Kidney epithelial cell (primary cell): ENCODE results near the gene KRTAP1-3. TPM values are rescaled to one million over a fixed set of nuclear protein-coding genes. Genes with fewer than 3 reads are reported as not detected.

Experiments used
- DNase-seq: peaks from one replicate; pipeline ENCODE4 v3.0.0-alpha.2; 2010; ENCODE audit warnings: low read depth
- H3K27me3 ChIP-seq: 2 replicates; pipeline ENCODE4 v1.6.0; 2011; ENCODE audit warnings: low read length; ENCODE audit not compliant: control insufficient read depth, insufficient read depth
- H3K36me3 ChIP-seq: 2 replicates; pipeline ENCODE4 v1.5.1; 2011; ENCODE audit warnings: low read length; ENCODE audit not compliant: control insufficient read depth, insufficient read depth
- H3K4me3 ChIP-seq: 2 replicates; pipeline ENCODE4 v1.5.1; 2011; ENCODE audit warnings: low read depth, mild to moderate bottlenecking, control low read depth, low read length
- CTCF ChIP-seq: IDR thresholded peaks from 2 replicates; pipeline ENCODE4 v1.5.1; 2011; ENCODE audit warnings: mild to moderate bottlenecking, moderate library complexity, low read length, control low read depth, inconsistent platforms; ENCODE audit not compliant: insufficient read depth, poor library complexity, severe bottlenecking
- total RNA-seq: library from RNA; depleted of rRNA; stranded (reverse); fragments of >200 nt; gene quantifications from 2 replicates; pipeline ENCODE4 v1.2.3, GENCODE V29; 2015

Gene KRTAP1-3
- total RNA-seq, 1 donor from 2014 or later, result not detected

- no peak overlapping the region for H3K4me3 ChIP-seq
- H3K36me3 ChIP-seq, result no peaks in the 10 kb centered on the region
- DNase-seq, result no peak
- H3K27me3 ChIP-seq, result no peaks in the 10 kb centered on the region
- TF ChIP-seq CTCF, result no peak
These were observed 24.2 kb downstream of the KRTAP1-3 start for GRCh38 chr17:41010441-41010840.

DNA sequence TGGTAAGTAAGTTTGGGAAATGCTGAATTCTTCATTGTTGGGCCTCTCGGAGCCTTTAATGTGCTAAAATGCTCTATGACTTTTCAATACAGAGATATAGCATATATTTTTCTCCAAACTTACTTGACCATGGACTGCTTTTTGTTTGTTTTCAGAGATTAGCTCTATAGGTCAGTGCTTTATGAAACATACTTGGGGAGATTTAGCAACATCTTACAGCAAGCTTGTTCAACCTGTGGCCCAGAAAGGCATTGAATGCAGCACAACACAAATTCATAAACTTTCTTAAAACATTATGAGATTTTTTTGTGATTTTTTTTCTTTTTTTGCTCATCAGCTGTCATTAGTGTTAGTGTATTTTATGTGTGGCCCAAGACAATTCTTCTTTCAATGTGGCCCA is 24.7 kb downstream of the KRTAP1-3 start:
- Histone ChIP-seq H3K4me3 (no peak overlapping the region), H3K36me3 (no peaks in the 10 kb centered on the region), H3K27me3 (no peaks in the 10 kb centered on the region)
- no peak for DNase-seq
- TF ChIP-seq CTCF, result no peak

GRCh38 chr17:41009301-41009760 is 25.3 kb downstream of the KRTAP1-3 start:
- H3K36me3 ChIP-seq, result no peaks in the 10 kb centered on the region
- TF ChIP-seq CTCF, result no peak
- no peaks in the 10 kb centered on the region for H3K27me3 ChIP-seq
- no peak overlapping the region for H3K4me3 ChIP-seq
- DNase-seq, result no peak

DNA sequence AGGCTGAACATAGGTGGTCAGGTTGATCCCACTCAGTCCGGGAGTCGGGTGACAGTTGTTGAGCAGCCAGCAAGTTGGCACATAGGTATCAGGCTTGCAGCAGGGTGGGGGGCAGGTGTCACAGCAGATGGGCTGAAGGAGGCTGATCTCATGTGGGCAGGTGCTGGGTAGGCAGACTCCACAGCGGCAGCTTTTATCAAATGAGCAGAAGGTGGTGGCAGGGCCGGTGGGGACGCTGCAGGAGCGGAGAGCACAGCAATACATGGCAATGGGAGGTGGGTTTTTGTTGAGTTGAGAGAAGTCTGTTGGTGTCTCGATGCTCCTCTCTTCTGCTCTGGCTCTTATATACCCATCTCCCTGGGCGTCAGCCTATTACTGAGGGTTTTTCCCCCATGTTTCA is 25.9 kb downstream of the KRTAP1-3 start, which contains the start of gene KRTAP3-1:
Gene KRTAP3-1, minus strand, starts transcription at position 318 of the 400 bp plus-strand sequence. Its CDS starts 54 bp downstream, at position 264.
- no peak for DNase-seq
- Histone ChIP-seq H3K36me3 (no peaks in the 10 kb centered on the region), H3K4me3 (no peak within 1 kb of the TSS), H3K27me3 (no peaks in the 10 kb centered on the region)
- TF ChIP-seq CTCF, result no peak

DNA sequence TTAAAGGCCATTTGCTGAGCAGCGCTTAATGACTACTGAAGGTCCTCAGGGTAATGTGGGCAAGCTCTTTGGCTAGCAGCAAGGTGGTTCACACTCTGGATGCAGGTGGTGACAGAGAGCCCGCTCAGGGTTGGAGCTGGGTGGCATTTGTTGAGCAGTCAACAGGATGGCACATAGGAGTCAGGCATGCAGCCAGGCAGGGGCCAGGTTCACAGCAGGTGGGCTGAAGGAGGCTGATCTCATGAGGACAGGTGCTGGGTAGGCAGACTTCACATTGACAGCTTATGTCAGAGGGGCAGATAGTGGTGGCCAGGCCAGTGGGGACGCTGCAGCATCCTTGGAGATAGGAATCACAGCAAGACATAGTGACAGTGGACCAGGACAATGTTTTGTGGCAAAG is 30.3 kb downstream of the KRTAP1-3 start:
- Histone ChIP-seq H3K27me3 (no peaks in the 10 kb centered on the region), H3K36me3 (no peaks in the 10 kb centered on the region), H3K4me3 (no peak overlapping the region)
- DNase-seq, result no peak
- TF ChIP-seq CTCF, result no peak

- no peak for TF ChIP-seq CTCF
- no peaks in the 10 kb centered on the region for H3K36me3 ChIP-seq
- H3K4me3 ChIP-seq, result no peak overlapping the region
- no peaks in the 10 kb centered on the region for H3K27me3 ChIP-seq
- no peak for DNase-seq
These were observed 30.7 kb downstream of the KRTAP1-3 start for GRCh38 chr17:41003926-41004325.
